ENCODE data around the gene CHD2. TPM values are rescaled to one million over a fixed set of nuclear protein-coding genes. Genes with fewer than 3 reads are reported as not detected.

CHD2 gene
- total RNA-seq, 1 donor from 2014 or later = 167 TPM

GRCh38 chr15:92884436-92885223, 15.5 kb upstream of the CHD2 start:
- ATAC-seq (no peak), DNase-seq (ENCODE audit: low spot score) (no peak)
- intact Hi-C loops (cut with DNase I) = no loop called here

DNA sequence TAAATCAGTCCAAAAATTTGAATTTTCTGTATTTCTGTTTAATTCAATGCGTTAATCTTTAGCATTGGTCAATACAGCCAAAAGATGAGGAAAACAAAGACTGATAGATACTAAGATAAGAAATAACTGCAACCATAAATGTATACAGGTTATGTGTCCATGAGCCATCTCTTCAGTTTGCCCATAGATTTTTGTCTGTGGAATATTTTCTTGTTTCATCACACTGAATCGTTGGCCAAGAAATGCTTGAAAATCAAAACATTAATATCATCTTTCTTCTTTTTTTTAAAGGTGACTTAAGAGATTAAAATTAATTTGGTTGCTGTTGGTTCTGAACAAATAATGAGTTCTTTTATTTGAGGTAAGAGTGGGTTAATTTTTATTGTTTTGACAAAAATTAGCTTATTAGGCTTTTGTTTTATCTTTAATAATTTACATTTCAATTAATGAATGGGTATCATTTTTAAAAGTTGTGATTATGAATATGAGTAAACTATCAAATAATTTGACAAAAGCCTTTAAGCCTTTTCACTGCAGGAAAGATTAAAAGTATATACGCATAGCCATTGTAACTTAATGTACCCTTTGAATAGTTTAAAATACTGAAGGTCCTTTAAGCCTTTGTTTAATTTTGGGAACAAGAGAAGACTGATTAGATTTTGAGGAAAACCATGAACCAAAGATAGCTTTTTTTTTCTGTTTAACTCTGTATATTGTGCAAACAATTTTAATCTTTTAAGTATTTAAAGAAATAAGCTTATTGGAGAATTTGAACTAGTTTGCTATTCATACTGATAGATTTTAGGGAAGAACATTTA, 14.7 kb upstream of the CHD2 start:
- ATAC-seq = no peak
- no peak for DNase-seq (ENCODE audit: low spot score)
- intact Hi-C loops (cut with DNase I) = no loop called here

DNA sequence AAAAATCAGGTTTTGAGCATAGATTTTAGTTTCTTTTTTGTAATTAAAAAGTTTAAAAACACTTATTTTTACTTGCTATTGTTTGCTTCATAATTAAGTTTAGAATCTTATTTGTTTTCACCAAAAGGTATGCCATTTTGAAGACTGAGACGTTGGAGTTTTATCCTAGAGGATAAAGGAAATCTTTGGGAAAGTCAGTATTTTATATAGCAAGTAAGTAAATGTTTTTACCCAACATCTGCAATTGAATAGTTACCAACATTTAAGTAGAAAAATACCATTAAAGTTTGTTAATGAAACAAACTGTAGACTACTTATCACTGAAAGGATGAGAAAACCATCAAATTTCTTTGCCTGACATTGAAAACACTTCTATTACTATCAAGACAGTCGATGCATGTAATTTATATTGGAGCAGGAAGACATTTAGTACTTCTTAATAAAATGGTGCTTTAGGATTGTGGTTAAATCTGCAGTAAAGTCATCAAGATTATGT, 14.0 kb upstream of the CHD2 start:
- intact Hi-C loops (cut with DNase I) = no loop called here
- DNase-seq (ENCODE audit: low spot score) (no peak), ATAC-seq (no peak)

DNA sequence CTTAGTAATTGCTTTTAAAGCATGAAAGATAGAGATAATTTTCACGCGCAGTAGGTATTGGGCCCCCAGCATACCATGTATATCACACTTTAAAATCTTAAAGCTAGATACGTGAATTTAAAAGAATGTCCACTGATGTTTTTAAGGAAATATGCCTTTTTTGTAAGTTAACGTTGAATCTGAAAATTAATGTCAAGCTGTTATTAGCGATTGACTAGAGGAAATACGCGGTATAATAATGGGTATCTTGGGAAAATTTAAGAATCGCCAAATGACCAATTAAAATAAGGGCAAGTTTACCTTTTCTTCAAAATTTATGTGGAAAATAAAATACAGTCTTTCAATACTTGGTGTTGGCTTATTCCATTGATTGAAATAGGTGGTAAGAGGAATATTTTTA, 13.3 kb upstream of the CHD2 start:
- intact Hi-C loops (cut with DNase I) = no loop called here
- ATAC-seq = no peak
- DNase-seq (ENCODE audit: low spot score) = no peak

DNA sequence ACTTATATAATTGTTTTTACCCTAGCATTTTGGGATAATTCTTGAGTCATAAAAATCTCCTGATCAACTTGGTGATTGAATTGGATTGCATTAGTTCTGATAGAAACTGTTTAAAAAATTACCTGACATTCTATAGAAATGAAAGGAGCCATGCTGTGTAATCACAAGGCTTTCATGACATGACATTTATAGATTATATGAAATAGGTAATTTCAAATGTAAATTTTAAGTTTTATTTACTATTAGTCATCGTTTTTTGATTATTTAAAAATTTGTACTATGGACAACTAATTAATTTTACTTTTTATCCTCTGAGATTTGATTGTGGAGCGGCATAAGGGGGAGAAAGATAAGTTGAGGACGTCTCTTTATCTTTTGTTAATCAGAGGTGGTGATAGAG, 12.3 kb upstream of the CHD2 start:
- DNase-seq (ENCODE audit: low spot score) (no peak), ATAC-seq (no peak)
- intact Hi-C loops (cut with DNase I) = no loop called here

DNA sequence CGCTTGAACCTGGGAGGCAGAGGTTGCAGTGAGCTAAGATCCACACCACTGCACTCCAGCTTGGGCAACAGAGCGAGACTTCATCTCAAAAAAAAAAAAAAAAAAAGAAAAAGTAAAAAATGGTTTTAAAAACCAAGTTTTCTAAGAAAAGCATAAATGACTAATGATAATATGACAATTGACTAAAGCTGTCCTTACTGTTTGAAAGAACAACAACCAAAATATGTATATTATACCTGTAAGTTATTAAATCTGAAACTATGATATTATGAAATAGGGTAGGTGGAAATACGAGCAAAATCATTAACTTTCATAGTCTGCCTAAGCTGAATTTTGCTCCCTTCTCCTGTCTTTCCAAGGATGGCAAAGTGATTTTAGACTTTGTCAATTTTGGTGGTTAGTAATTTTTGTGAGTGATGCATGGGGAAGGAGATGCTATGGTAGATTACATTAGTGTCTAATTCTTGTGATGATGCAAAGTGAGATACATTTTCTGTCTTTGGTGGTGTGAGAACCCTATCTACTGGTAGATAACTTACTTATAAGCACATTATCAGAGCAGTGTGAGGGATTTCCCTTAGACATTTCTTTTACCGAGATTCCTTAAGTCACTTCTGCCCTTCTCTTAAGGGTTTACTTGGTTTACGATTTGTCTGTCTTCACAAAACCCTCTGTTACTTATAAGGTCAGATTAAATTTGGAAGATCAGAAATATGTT, 10.6 kb upstream of the CHD2 start:
- intact Hi-C loops (cut with DNase I) = no loop called here
- ATAC-seq = no peak
- no peak for DNase-seq (ENCODE audit: low spot score)

GRCh38 chr15:92891533-92892200, 8.5 kb upstream of the CHD2 start:
- no peak for DNase-seq (ENCODE audit: low spot score)
- ATAC-seq = no peak
- intact Hi-C loops (cut with DNase I) = no loop called here

- DNase-seq (ENCODE audit: low spot score) = no peak
- intact Hi-C loops (cut with DNase I) = no loop called here
- ATAC-seq = no peak
Measured at GRCh38 chr15:92892201-92892555, 7.9 kb upstream of the CHD2 start.

DNA sequence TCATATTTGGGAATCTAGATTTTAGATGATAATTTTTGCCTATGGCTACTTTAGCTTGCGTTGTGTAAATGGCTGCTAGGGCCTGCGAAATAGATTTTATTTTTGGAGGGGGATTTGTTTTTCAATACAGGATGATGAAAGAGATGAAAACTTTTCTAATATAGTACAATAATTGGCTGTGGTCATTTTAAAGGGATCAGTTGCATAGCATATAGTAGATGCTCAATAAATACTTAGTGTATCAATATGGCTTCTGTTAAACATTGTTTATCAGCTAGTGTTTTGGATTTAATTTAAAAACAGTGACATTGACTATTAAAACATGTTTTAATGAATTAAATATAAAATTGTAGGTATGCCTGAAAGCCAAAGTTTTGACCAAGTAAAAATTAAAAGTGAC, 6.9 kb upstream of the CHD2 start:
- intact Hi-C loops (cut with DNase I) = no loop called here
- no peak for DNase-seq (ENCODE audit: low spot score)
- no peak for ATAC-seq

- no peak for ATAC-seq
- intact Hi-C loops (cut with DNase I) = no loop called here
- DNase-seq (ENCODE audit: low spot score) = no peak
Measured at GRCh38 chr15:92896561-92896960, 3.6 kb upstream of the CHD2 start.

- ATAC-seq (no peak), DNase-seq (ENCODE audit: low spot score) (no peak)
- intact Hi-C loops (cut with DNase I) = no loop called here
Measured at GRCh38 chr15:92897620-92898019, 2.5 kb upstream of the CHD2 start.

DNA sequence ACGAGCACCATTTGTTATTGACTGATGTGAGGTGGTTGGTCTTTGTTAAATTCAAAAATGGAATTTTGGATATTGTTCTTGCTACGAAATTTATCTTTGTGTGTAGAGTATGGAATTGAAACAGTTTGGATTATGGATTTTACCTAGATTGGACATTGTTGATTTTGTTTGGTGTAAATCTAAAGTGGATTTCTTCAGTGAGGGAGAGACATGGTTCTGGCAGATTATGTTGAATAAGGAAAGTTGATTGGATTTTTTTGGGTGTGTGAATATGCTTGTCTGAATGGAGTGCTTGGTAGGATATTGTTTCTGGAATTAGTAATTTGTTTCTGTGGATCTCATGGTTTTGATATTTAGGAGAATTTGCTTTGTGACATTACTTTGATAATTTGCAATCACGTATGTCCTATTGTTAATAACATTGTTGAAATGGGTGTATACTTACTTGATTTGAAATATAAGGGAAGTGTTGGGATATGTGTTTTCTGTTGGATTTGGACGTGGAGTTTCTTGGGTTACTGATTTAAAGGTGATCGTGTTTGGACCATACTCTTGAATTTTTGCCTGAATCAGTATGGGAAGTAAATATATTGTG, 1.0 kb upstream of the CHD2 start:
- no peak for DNase-seq (ENCODE audit: low spot score)
- no peak for ATAC-seq
- intact Hi-C loops (cut with DNase I) = no loop called here

DNA sequence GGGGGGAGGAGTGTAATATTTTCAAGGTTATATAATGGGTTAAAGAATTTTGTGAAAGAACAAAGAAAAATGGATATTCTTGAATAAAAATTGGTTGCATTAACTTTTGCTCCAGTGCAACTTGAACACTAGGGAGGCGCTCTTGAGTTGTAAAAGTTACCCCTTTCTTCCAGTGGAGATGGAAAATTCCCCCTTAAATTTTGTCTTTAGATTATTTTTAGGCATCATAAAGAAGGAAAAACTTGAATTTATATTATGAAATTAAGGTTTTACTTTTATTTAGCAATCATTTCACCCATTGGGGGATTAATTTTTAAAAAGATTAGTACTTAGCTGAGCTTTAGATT, 550 bp upstream of the CHD2 start:
- ATAC-seq = no peak
- no peak for DNase-seq (ENCODE audit: low spot score)
- intact Hi-C loops (cut with DNase I) = no loop called here

DNA sequence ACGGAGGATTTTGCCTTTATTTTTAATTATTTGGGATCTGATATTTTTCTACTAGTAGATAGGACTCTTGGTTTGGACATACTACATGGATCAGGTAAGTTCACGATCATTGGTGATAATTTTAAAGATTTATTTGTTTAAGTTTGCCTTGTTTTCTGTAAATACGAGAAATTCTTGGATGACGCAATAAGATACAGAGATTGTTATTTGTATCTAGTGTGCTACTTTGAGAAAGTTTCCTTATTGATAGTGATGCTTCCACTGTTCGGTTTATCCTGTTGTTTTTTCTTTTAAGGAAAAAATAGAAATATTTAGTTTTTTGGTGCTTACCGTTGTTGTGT, 577 bp downstream of the CHD2 start:
- ATAC-seq (no peak), DNase-seq (ENCODE audit: low spot score) (no peak)
- intact Hi-C loops (cut with DNase I) = no loop called here

DNA sequence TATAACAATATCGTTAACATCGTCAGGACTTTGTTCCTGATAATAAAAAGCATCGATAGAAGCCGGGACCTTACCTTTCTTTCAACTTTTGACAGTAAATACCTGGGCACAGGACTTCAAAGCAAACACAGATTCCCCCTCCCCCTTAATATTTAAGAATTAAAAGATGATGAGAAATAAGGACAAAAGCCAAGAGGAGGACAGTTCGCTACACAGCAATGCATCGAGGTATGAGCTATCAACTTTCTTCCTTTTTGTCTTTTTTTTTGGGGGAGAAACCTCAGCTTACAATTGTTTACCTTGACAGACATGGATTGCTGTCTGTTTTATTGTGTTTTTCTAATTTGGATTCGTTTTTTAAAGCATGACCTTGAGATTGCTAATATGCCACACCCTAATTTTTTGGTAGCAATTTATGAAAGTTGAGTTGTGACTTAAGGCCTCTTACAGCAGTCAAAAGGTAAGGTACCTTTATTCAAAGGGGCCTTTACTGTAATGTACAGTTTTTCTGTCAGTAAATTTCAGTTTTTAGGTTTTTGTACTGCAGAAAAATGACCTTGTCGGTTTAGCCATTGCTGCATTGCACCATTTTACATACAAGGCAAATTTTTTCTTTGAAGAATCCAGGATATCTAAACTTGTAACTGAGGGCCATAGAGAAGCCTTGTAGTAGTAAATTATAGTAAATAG, 1.1 kb downstream of the CHD2 start:
- DNase-seq (ENCODE audit: low spot score) (no peak), ATAC-seq (no peak)
- intact Hi-C loops (cut with DNase I) = no loop called here

GRCh38 chr15:92901995-92902394, 1.9 kb downstream of the CHD2 start:
- DNase-seq (ENCODE audit: low spot score) (no peak), ATAC-seq (no peak)
- intact Hi-C loops (cut with DNase I) = no loop called here

DNA sequence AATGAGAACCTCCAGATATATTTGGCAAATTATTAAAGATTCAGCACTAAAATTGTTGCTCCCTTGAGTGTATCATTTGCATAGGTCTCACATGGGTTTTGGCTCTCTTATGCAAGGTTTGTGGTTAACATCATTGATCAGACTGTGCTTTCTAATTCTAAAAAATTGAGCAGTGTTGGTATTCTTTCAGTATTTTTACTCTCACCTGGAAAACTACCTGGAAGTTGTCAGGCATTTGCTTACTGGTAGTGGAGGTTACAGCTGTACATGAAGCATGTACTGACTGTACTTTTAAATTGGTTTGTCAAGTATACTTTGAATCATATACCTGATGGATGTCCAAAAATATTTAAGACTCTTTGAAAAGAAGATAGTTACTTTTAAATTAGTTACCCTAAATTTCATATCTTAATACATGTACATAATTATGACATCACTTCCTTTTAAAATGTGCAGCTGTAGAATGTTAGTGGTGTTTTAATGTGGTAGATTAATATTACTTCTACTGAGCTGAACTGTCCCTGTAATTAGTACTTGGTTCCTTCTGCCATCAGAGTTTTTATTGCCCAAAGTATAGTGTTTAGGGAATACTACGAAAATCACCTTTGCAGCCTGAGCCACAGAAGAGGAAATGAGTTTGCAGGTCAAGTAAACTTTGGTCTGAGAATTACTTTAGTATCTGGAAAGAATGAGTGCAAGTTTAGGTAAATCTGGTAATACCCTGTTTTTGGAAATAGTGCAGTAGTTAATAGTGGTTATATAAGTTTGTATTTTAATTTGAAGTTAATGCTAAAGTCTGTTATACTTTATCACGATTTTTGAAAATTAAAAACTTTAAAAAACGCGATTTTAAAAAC, 2.8 kb downstream of the CHD2 start:
- DNase-seq (ENCODE audit: low spot score) = no peak
- ATAC-seq = no peak
- intact Hi-C loops (cut with DNase I) = no loop called here

DNA sequence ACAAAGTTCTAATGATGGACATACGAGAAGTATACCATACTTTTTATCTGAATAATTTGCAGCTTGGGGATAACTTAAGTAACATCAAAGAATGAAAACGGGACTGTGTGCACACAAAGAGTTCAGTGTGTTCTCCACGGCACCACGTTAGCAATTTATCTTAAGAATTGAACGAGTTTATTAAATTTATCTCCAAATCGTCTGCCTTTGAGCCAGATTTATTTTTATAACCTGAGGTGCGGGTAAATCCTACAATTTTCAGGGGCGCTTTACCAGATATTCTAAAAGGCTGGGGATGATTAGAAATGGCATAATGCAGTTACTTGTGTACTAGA, 3.5 kb downstream of the CHD2 start:
- ATAC-seq = no peak
- intact Hi-C loops (cut with DNase I) = no loop called here
- DNase-seq (ENCODE audit: low spot score) = no peak

Data from sciatic nerve (tissue), 2 donors.